Panc1 (cell line): ENCODE measurements around the gene CNN2. TPM values are rescaled to one million over a fixed set of nuclear protein-coding genes. Genes with fewer than 3 reads are reported as not detected.

Experiments used
- ATAC-seq: fragments of 200-7000 bp; cut with Tn5 transposase; 2 replicates; pipeline ENCODE4 v1.9.1; 2020; ENCODE audit warnings: mild to moderate bottlenecking, moderate library complexity
- BruUV-seq: library from RNA; stranded (reverse); fragments of 400-500 nt; replicated peaks from 2 replicates; lab custom pipeline; 2021; lab: Mats Ljungman, UMichigan
- CTCF ChIA-PET: fragments of 300-600 bp; sonication (Branson Sonifier 250); formaldehyde crosslinking; loops from one replicate; lab custom pipeline; 2022; ENCODE audit warnings: antibody characterized with exemption; lab: Charles Lee
- POLR2A ChIA-PET: fragments of 300-600 bp; sonication (Branson Sonifier 250); formaldehyde crosslinking; loops from one replicate; lab custom pipeline; 2022; ENCODE audit warnings: antibody characterized with exemption; lab: Charles Lee
- DNase-seq: peaks from one replicate; pipeline ENCODE4 v3.0.0-alpha.2; 2010; ENCODE audit warnings: low read depth, low spot score
- H3K27ac ChIP-seq: 2 replicates; pipeline ENCODE4 v1.5.1; 2011; ENCODE audit warnings: mild to moderate bottlenecking, low read length, inconsistent platforms
- H3K27me3 ChIP-seq: fragments of 200-500 bp; sonication (Bioruptor generic); 2 replicates; pipeline ENCODE4 v1.6.0; 2014; ENCODE audit warnings: low read length, inconsistent platforms; ENCODE audit not compliant: control insufficient read depth, insufficient read depth
- H3K36me3 ChIP-seq: fragments of 200-500 bp; sonication (Bioruptor generic); 2 replicates; pipeline ENCODE4 v1.5.1; 2014; ENCODE audit warnings: inconsistent platforms, mild to moderate bottlenecking, low read length, moderate library complexity; ENCODE audit not compliant: control insufficient read depth, insufficient read depth
- H3K4me1 ChIP-seq: 2 replicates; pipeline ENCODE4 v1.5.1; 2011; ENCODE audit warnings: inconsistent platforms, mild to moderate bottlenecking, low read length, moderate library complexity; ENCODE audit not compliant: control insufficient read depth, insufficient read depth
- H3K4me3 ChIP-seq, 2 experiments: 2 replicates each; pipeline ENCODE4 v1.5.1; 2011 to 2012; ENCODE audit warnings: low read depth in 2 of 2, low read length in 2 of 2, mild to moderate bottlenecking in 2 of 2, inconsistent platforms in 1 of 2, moderate library complexity in 1 of 2
- H3K9me3 ChIP-seq: fragments of 200-500 bp; sonication (Bioruptor generic); 2 replicates; pipeline ENCODE4 v1.5.1; 2014; ENCODE audit warnings: low read depth, mild to moderate bottlenecking, inconsistent platforms, low read length, moderate library complexity; ENCODE audit not compliant: control insufficient read depth, insufficient read depth
- POLR2AphosphoS5 ChIP-seq: IDR thresholded peaks from 2 replicates; pipeline ENCODE4 v1.6.1; 2012; ENCODE audit warnings: mild to moderate bottlenecking, low read depth, low read length, moderate library complexity
- SIN3A ChIP-seq: IDR thresholded peaks from 2 replicates; pipeline ENCODE4 v1.6.1; 2012; ENCODE audit warnings: low read depth, mild to moderate bottlenecking, low read length, moderate library complexity, borderline replicate concordance; ENCODE audit not compliant: insufficient read depth
- TCF7L2 ChIP-seq: IDR thresholded peaks from 2 replicates; pipeline ENCODE4 v1.6.1; 2011; ENCODE audit warnings: mild to moderate bottlenecking, low read depth, low read length, inconsistent platforms
- in situ Hi-C: cut with HindIII; loops from 2 replicates; pipeline ENCODE4 v1.10.0; 2016; ENCODE audit warnings: low sequenced_read_pairs, low pct_unique_long_range_greater_than_20kb
- intact Hi-C: fragments of 100-400 bp; cut with micrococcal nuclease; formaldehyde crosslinking; loops from one replicate; pipeline ENCODE4 v1.10.0; 2022; ENCODE audit not compliant: unreplicated experiment
- total RNA-seq: library from RNA; stranded (reverse); gene quantifications from one replicate; pipeline ENCODE4 v1.2.1, GENCODE V29; 2021; ENCODE audit not compliant: unreplicated experiment
- TF ChIP-seq, protein P1 (sequence below), 2 experiments: IDR thresholded peaks; 2 replicates each; pipeline ENCODE4 v1.6.1; 2011 to 2012; ENCODE audit warnings: low read depth in 2 of 2, control low read depth in 1 of 2, low read length in 1 of 2, mild to moderate bottlenecking in 1 of 2, moderate library complexity in 1 of 2; ENCODE audit not compliant: insufficient read depth in 1 of 2
- TF ChIP-seq, protein P2 (sequence below): fragments of 450-650 bp; IDR thresholded peaks from 2 replicates; pipeline ENCODE4 v1.5.1; 2017; ENCODE audit warnings: mild to moderate bottlenecking

The CNN2 gene
- total RNA-seq, 1 experiment from 2014 or later: 203 TPM

DNA sequence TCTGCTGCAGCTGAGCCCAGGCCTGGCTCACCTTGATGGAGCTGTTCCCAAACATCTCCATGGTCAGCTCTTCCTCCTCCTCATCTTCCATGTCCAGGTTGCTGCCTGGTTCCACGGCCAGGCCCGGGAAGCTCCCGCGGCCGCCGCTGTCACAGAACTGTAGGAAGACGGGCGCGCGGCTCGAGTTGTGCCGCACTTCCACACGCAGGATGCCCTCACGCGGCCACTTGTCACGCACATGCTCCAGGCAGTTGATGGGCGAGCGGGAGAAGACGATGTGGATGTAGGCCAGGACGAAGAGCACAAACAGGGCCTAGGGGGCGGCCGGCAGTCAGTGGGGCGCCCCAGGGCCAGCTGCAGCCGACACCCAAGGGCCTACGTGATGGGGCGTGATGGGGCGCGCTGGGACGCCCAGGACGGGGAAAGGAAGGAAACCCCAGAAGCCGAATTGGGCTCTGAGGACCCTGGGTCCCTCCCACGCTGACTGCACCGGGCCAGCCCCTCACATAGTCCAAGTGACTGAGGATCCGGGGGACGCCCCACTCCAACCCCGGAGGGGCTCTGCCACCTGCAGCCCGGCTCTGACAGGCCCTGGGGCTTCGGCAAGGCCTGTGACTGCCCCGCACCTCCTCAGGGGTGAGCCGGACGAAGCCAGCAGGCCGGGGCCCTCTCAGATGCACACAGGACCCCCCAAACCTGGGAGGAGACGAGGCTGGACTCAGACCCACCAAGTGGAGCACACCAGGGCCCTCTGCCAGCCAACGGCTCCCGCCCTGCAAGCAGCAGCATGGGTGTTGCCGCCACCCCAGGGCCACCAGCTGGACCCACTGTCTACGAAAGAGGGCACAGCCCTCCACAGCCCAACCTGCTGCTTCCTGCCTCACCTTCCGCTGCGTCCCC, 12.0 kb upstream of the CNN2 start:
- DNase-seq: no peak
- peaks cover 20% of the 10 kb centered on the region for H3K4me1 ChIP-seq
- H3K27me3 ChIP-seq: no peaks in the 10 kb centered on the region
- no TSS peak for BruUV-seq
- no peaks in the 10 kb centered on the region for H3K36me3 ChIP-seq
- TF ChIP-seq, protein P1, sequence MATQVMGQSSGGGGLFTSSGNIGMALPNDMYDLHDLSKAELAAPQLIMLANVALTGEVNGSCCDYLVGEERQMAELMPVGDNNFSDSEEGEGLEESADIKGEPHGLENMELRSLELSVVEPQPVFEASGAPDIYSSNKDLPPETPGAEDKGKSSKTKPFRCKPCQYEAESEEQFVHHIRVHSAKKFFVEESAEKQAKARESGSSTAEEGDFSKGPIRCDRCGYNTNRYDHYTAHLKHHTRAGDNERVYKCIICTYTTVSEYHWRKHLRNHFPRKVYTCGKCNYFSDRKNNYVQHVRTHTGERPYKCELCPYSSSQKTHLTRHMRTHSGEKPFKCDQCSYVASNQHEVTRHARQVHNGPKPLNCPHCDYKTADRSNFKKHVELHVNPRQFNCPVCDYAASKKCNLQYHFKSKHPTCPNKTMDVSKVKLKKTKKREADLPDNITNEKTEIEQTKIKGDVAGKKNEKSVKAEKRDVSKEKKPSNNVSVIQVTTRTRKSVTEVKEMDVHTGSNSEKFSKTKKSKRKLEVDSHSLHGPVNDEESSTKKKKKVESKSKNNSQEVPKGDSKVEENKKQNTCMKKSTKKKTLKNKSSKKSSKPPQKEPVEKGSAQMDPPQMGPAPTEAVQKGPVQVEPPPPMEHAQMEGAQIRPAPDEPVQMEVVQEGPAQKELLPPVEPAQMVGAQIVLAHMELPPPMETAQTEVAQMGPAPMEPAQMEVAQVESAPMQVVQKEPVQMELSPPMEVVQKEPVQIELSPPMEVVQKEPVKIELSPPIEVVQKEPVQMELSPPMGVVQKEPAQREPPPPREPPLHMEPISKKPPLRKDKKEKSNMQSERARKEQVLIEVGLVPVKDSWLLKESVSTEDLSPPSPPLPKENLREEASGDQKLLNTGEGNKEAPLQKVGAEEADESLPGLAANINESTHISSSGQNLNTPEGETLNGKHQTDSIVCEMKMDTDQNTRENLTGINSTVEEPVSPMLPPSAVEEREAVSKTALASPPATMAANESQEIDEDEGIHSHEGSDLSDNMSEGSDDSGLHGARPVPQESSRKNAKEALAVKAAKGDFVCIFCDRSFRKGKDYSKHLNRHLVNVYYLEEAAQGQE (IDR thresholded peaks at IDR 0.05; ENCODE audit: insufficient read depth in 1 of 2, low read depth in 2 of 2, low read length in 1 of 2): no peak
- TF ChIP-seq TCF7L2 (no peak), POLR2AphosphoS5 (no peak), SIN3A (no peak)
- TF ChIP-seq, protein P2, sequence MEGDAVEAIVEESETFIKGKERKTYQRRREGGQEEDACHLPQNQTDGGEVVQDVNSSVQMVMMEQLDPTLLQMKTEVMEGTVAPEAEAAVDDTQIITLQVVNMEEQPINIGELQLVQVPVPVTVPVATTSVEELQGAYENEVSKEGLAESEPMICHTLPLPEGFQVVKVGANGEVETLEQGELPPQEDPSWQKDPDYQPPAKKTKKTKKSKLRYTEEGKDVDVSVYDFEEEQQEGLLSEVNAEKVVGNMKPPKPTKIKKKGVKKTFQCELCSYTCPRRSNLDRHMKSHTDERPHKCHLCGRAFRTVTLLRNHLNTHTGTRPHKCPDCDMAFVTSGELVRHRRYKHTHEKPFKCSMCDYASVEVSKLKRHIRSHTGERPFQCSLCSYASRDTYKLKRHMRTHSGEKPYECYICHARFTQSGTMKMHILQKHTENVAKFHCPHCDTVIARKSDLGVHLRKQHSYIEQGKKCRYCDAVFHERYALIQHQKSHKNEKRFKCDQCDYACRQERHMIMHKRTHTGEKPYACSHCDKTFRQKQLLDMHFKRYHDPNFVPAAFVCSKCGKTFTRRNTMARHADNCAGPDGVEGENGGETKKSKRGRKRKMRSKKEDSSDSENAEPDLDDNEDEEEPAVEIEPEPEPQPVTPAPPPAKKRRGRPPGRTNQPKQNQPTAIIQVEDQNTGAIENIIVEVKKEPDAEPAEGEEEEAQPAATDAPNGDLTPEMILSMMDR: no peak
- ATAC-seq: no peak
- H3K27ac ChIP-seq: no peak overlapping the region
- H3K4me3 ChIP-seq: no peak overlapping the region
- intact Hi-C loops (no loop called here), in situ Hi-C loops (no loop called here)
- H3K9me3 ChIP-seq: no peaks in the 10 kb centered on the region
- ChIA-PET POLR2A (interaction anchor here (0.6 kb wide), 1 partner anchor 54 kb away, joined by 3 read pairs; no protein-coding TSS in a partner anchor), CTCF (no interaction called here)

DNA sequence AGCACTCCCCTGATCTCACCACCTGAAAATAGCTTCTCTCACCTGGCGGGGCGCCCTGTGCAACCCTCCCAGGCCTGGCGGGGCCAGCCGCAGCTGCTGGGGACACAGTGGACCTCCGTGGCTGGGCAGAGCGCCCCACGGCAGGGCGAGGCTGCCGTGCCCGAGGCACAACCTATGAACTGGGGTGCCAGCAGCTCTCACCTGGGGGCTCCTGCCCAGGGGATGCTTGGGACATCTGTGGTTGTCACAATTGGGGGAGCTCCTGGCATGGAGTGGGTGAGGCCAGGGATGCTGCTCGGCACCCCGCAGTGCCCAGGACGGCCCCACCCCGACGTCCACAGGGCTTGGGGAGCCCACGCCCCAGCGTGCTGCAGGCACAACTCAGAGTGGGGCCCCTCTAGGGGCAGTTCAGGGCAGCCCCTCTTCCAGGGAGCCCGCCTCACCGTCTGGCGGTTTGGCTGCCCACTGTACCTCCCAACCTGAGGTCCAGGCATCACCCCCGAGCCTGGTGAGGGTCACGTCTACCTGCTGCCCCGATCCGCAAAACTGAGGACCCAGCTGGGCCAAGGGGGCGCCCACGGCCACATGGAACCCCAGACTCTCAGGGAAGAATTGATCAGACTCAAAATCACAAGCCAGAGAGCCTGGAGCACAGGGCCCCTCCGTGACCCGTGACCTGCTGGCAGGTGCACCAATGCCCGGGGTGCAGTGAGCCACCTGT, 11.2 kb upstream of the CNN2 start:
- TF ChIP-seq, protein P1 (IDR thresholded peaks at IDR 0.05; ENCODE audit: insufficient read depth in 1 of 2, low read depth in 2 of 2, low read length in 1 of 2): no peak
- TF ChIP-seq POLR2AphosphoS5 (no peak), TCF7L2 (no peak), SIN3A (no peak)
- TF ChIP-seq, protein P2: no peak
- no peaks in the 10 kb centered on the region for H3K27me3 ChIP-seq
- peaks cover 20% of the 10 kb centered on the region for H3K4me1 ChIP-seq
- ChIA-PET POLR2A (interaction anchor here (0.5 to 0.6 kb wide), 2 partner anchors 53 to 90 kb away, joined by 3 read pairs; no protein-coding TSS in a partner anchor), CTCF (no interaction called here)
- DNase-seq (no peak), ATAC-seq (no peak)
- in situ Hi-C loops: no loop called here
- no peak overlapping the region for H3K4me3 ChIP-seq
- no peaks in the 10 kb centered on the region for H3K36me3 ChIP-seq
- BruUV-seq: no TSS peak
- no peaks in the 10 kb centered on the region for H3K9me3 ChIP-seq
- intact Hi-C loops: no loop called here
- no peak overlapping the region for H3K27ac ChIP-seq
